ENCODE data around the gene ZNF682.

DNA sequence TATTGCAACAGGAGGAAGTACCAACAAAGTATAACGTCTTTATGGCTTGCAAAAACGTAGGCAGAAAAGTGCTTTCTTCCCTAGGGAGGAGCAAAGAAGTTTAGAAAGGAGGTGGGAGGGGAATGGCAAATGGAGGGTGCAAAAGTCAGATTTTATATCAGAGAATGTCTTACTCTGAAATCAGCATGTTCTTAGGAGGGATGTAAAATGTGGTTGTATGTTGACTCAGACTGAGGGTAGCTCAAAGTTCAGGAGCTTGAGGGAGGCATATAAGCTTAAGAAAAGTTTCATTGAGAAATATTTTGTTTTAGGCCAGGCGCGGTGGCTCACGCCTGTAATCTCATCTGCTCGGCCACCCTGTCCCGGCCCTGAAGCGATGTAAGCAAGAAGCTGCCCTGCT, 40.2 kb upstream of the ZNF682 start:
- TF ChIP-seq, protein P1, sequence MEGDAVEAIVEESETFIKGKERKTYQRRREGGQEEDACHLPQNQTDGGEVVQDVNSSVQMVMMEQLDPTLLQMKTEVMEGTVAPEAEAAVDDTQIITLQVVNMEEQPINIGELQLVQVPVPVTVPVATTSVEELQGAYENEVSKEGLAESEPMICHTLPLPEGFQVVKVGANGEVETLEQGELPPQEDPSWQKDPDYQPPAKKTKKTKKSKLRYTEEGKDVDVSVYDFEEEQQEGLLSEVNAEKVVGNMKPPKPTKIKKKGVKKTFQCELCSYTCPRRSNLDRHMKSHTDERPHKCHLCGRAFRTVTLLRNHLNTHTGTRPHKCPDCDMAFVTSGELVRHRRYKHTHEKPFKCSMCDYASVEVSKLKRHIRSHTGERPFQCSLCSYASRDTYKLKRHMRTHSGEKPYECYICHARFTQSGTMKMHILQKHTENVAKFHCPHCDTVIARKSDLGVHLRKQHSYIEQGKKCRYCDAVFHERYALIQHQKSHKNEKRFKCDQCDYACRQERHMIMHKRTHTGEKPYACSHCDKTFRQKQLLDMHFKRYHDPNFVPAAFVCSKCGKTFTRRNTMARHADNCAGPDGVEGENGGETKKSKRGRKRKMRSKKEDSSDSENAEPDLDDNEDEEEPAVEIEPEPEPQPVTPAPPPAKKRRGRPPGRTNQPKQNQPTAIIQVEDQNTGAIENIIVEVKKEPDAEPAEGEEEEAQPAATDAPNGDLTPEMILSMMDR (conservative IDR thresholded peaks at IDR 0.05; ENCODE audit: low read length): no peak
- TF ChIP-seq EZH2phosphoT487 (IDR thresholded peaks at IDR 0.05; ENCODE audit: borderline replicate concordance, low read depth, low read length): no peak
